Epithelial cell of esophagus (primary cell): ENCODE results near the gene FAM193A.

Experiments used
- DNase-seq: peaks from one replicate; pipeline ENCODE4 v3.0.0; 2010; ENCODE audit warnings: low read depth
- H3K4me3 ChIP-seq: 2 replicates; pipeline ENCODE4 v1.5.1; 2011; ENCODE audit warnings: mild to moderate bottlenecking, low read length, control low read depth
- CTCF ChIP-seq: IDR thresholded peaks from 2 replicates; pipeline ENCODE4 v1.5.1; 2011; ENCODE audit warnings: low read depth, mild to moderate bottlenecking, low read length, control low read depth, inconsistent platforms; ENCODE audit not compliant: insufficient read depth; ENCODE audit errors: missing control alignments

FAM193A gene

GRCh38 chr4:2662598-2662997, 126.2 kb downstream of the FAM193A start:
- DNase-seq, result peak; percentile 82
- H3K4me3 ChIP-seq, result no peak overlapping the region
- TF ChIP-seq CTCF, result no peak

DNA sequence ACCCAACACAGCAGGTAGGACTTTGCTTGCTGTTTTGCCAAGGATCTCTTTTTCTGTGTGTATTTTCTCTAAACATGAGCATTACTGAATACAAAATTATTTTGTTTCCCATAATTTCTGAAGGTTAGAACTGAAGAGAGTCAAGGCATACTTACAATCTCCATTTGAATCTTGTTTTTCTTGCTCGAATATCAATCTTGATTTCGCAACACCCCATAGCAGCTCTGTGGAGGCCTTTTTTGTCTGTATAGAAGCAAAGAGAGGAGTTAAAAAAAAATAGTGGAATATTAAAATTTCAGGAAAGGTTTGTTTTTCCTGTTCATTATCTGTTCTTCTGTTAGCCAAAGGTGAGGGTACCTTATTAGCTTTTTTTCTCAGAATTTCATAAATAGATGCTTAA, 126.8 kb downstream of the FAM193A start:
- DNase-seq, result no peak
- no peak for TF ChIP-seq CTCF
- no peak overlapping the region for H3K4me3 ChIP-seq

DNA sequence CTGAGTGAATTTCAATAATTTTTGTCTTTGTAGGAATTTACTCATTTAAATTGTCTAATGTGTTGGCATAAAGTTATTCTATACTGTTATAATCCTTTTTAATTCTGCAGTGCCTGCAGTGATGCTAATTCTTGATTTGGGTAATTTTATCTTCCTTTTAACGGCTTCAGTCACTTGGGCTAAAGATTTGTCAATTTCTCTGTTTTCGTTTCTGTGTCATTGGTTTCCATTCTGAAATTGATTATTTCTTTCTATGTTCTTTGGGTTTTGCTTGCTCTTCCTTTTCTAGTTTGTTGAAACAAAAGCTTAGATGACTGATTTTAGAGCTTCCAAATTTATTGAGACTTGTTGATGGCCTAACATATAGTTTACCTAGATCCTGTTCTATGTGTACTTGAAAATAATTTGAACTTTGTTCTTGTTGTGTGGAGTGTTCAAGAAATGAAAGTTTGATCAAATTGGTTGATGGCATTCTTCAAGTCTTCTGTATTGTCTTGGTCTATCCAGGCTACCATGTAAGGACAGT, 130.3 kb downstream of the FAM193A start:
- TF ChIP-seq CTCF, result no peak
- DNase-seq, result no peak

DNA sequence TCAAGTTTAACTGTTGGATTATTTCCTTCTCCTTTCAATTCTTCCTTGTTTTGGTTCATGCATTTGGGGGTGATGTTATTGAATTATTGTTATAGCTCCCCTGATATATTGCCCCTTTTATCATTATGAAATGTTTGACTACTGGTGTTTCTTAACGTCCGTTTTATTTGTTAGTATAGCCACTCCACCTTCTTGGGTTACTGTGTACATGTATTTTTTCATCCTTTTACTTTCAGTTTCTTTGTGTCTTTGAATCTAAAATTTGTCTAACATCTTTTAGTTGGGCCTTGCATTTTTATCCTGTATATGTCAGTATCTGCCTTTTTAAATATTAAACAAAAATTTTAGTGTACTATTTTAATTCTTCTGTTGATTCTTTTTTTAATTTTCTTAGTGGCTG, 131.0 kb downstream of the FAM193A start:
- no peak overlapping the region for H3K4me3 ChIP-seq
- no peak for DNase-seq
- no peak for TF ChIP-seq CTCF

More for the DNA sequence above, 130.3 kb downstream of the FAM193A start:
- no peak overlapping the region for H3K4me3 ChIP-seq

DNA sequence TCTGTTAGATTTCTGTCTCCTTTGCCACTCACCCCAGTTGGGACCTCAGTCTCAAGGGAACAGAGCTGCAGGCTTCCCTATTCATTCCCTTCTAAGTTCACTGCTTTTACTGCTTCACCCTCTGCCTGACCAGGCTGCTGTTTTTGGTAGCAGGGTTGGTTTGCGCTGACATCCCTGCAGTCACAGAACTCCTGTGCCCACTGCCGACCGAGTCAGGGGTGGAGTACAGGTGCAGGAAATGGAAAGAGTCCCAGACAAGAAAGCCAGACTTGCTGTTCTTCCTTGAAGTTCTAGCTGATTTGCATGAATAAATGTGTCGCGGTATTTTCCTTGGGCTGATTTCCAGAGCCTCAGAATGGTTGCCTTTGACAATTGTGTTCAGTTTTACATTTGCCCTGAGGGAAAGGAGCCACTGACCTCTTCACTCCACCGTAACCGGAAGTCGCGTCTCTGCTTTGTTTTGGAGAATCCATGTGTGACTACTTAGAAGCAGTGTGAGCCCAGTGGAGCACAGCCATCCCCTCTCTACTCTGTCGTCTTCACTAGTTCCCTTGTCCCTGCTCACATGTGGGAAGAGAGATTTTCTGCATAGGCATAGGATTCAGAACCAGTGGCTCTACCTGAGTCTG, 134.9 kb downstream of the FAM193A start:
- no peak for DNase-seq
- H3K4me3 ChIP-seq, result no peak overlapping the region
- no peak for TF ChIP-seq CTCF

DNA sequence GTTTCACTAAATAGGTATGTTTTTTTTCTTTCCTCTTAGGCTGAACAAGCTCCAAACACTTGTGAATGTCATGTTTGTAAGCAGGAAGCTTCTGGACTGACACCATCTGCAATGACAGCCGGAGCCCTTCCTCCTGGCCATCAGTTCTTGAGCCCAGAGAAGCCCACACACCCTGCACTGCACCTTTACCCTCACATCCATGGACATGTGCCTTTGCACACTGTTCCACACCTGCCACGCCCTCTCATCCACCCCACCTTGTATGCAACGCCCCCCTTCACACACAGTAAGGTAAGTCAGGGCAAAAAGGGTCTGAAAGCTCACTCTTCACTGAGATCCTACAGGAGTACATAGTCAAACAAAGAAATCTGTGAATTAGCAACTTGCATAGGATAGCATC, 135.6 kb downstream of the FAM193A start:
- DNase-seq, result no peak
- TF ChIP-seq CTCF, result no peak
- H3K4me3 ChIP-seq, result no peak overlapping the region

- TF ChIP-seq CTCF, result no peak
- no peak overlapping the region for H3K4me3 ChIP-seq
- no peak for DNase-seq
Observed at GRCh38 chr4:2672700-2673099, 136.3 kb downstream of the FAM193A start.
